Left ventricle myocardium inferior (tissue), 1 donor: ENCODE results near the gene TRAF3. TPM values are rescaled to one million over a fixed set of nuclear protein-coding genes. Genes with fewer than 3 reads are reported as not detected.

Source experiments
- DNase-seq: peaks from one replicate; pipeline ENCODE4 v3.0.0-alpha.2; 2020
- H3K27ac ChIP-seq: fragments of 200-600 bp; replicated peaks from 2 replicates; pipeline ENCODE4 v1.8.0; 2021
- H3K27me3 ChIP-seq: fragments of 200-600 bp; 2 replicates; pipeline ENCODE4 v1.8.0; 2021; ENCODE audit warnings: low read depth
- H3K36me3 ChIP-seq: fragments of 200-600 bp; 2 replicates; pipeline ENCODE4 v1.8.0; 2021
- H3K4me1 ChIP-seq: fragments of 200-600 bp; 2 replicates; pipeline ENCODE4 v1.8.0; 2021
- H3K4me3 ChIP-seq: fragments of 200-600 bp; 2 replicates; pipeline ENCODE4 v1.8.0; 2021; ENCODE audit warnings: mild to moderate bottlenecking, moderate library complexity
- H3K9me3 ChIP-seq: fragments of 200-600 bp; replicated peaks from 2 replicates; pipeline ENCODE4 v1.8.0; 2021
- intact Hi-C: fragments of 100-400 bp; cut with micrococcal nuclease; formaldehyde crosslinking; loops from one replicate; pipeline ENCODE4 v1.11.0; 2022
- total RNA-seq: library from RNA; stranded (reverse); fragmentation: NEBNext Ultra II Directional; extraction: Animal tissue kit (Norgen Biotek cat#: 25700); gene quantifications from one replicate; pipeline ENCODE4 v1.2.1, GENCODE V29; 2021
- TF ChIP-seq, protein P1 (sequence below): fragments of 200-600 bp; IDR thresholded peaks from 2 replicates; pipeline ENCODE4 v1.8.0; 2021; ENCODE audit warnings: antibody characterized with exemption, mild to moderate bottlenecking, borderline replicate concordance
- donor health status: DM: no; HTN: yes; CAD: no; lungs with severe emphysema.

TRAF3 gene
- total RNA-seq, 1 donor from 2014 or later = 11.3 TPM

DNA sequence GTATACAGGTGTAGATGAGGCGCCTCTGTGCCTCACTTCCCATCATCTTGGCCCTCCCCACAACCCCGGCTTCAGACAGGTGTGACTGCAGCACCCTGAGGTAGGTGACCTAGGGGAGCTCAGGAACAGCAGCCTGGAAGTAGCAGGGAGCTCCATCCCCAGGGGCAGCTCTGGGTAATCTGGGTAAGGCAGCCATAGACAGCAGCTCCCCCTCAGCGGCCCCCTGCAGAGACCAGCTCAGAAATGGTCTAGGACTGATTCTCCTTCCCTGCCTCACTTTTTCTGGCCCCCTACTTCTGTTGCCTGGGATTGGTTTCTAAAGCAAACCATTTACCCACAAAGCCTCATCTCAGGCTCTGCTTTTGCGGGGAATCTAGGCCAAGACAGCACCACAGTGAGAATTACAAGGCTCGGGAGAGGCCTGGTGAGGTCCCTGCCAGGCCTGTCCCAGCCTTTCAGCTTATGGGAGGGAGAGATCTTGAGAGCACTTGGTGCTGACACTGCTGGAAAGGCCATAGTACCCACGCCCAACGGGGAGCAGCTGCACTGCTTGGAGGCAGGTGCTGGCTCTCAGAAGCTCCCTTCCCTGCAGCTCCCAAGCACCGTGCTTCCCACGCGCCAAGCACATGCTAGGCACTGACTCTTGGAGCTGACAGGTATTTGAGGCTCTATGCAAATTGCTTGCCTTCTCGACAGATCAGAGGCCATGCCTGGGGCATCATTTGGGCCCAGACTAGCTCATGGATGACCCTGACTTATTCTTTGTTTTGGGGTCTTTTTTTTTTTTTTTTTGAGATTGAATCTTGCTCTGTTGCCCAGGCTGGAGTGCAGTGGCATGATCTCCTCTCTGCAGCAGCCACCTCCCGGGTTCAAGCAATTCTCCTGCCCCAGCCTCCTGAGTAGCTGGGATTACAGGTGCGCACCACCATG lies 45.1 kb upstream of the TRAF3 start:
- H3K4me1 ChIP-seq = no peaks in the 10 kb centered on the region
- intact Hi-C loops = no loop called here
- no peak for DNase-seq
- H3K9me3 ChIP-seq = no peaks in the 10 kb centered on the region
- H3K36me3 ChIP-seq = peaks cover 21% of the 10 kb centered on the region
- no peak overlapping the region for H3K27ac ChIP-seq
- no peaks in the 10 kb centered on the region for H3K27me3 ChIP-seq
- TF ChIP-seq, protein P1, sequence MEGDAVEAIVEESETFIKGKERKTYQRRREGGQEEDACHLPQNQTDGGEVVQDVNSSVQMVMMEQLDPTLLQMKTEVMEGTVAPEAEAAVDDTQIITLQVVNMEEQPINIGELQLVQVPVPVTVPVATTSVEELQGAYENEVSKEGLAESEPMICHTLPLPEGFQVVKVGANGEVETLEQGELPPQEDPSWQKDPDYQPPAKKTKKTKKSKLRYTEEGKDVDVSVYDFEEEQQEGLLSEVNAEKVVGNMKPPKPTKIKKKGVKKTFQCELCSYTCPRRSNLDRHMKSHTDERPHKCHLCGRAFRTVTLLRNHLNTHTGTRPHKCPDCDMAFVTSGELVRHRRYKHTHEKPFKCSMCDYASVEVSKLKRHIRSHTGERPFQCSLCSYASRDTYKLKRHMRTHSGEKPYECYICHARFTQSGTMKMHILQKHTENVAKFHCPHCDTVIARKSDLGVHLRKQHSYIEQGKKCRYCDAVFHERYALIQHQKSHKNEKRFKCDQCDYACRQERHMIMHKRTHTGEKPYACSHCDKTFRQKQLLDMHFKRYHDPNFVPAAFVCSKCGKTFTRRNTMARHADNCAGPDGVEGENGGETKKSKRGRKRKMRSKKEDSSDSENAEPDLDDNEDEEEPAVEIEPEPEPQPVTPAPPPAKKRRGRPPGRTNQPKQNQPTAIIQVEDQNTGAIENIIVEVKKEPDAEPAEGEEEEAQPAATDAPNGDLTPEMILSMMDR = no peak
- no peak overlapping the region for H3K4me3 ChIP-seq

DNA sequence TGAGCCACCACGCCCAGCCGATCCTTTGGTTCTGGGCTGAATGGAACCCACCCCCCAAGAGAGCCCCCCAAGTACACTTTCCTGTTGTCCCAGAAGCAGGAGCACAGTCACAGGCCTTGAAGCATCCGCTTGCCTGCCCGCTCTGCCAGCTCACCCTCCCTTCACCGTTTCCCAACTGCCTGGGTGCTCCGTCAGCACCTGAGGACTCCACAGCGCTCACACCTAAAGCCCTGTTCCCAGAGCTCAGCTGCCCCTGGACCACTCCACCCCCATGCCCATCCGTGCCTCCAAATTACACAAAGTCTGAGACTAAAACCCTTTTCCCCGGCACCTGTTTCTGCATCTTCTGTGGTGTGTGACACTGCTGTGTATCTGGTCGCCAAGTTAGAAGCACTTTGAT lies 44.3 kb upstream of the TRAF3 start:
- TF ChIP-seq, protein P1 = no peak
- H3K4me1 ChIP-seq = no peaks in the 10 kb centered on the region
- intact Hi-C loops = no loop called here
- no peaks in the 10 kb centered on the region for H3K9me3 ChIP-seq
- no peak overlapping the region for H3K4me3 ChIP-seq
- no peak for DNase-seq
- H3K27ac ChIP-seq = no peak overlapping the region
- no peaks in the 10 kb centered on the region for H3K27me3 ChIP-seq
- peaks cover 15% of the 10 kb centered on the region for H3K36me3 ChIP-seq

DNA sequence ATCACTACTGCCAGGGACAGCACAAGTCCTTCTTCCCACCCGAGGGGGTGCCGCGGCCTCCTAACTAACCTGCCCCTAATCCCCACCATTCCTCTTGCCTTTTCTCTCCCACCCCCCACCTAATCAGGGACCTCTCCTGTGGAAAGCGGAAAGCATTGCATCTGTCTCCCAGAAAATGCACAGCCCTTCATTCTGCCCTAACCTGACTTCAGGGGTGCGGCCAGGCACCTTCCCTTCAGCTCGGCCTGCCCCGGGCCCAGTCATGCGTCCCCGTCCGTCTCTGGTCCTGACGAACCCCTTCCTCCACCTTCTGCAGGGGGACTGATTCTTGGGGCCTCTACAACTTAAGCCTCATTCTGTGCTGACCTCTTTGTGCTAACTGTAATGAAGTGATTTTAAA lies 43.9 kb upstream of the TRAF3 start:
- H3K27ac ChIP-seq = no peak overlapping the region
- TF ChIP-seq, protein P1 = no peak
- no peak overlapping the region for H3K4me3 ChIP-seq
- H3K9me3 ChIP-seq = no peaks in the 10 kb centered on the region
- peaks cover 12% of the 10 kb centered on the region for H3K36me3 ChIP-seq
- no peak for DNase-seq
- H3K4me1 ChIP-seq = no peaks in the 10 kb centered on the region
- intact Hi-C loops = no loop called here
- no peaks in the 10 kb centered on the region for H3K27me3 ChIP-seq

DNA sequence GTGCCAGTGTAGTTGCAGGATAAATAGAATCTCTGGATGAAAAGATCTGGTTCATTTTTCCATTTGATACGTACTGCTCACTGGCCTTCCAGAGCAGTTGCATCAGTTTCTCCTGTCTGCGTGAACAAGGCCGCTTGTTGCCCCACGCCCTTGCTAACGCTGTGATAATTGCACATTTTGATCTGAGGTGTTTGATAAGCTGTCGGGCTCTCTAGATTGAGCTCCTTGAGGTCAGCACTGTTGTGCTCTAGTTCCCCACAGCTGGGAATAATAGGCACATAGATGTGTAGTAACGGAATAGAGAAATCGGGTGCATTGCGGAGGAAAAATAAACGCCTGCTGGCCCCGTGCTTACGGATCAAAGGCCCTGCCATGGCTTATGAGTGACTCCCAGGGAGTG lies 42.8 kb upstream of the TRAF3 start:
- Histone ChIP-seq H3K4me3 (no peak overlapping the region), H3K27ac (no peak overlapping the region), H3K4me1 (no peaks in the 10 kb centered on the region), H3K27me3 (no peaks in the 10 kb centered on the region), H3K36me3 (peaks cover 7% of the 10 kb centered on the region), H3K9me3 (no peaks in the 10 kb centered on the region)
- TF ChIP-seq, protein P1 = no peak
- DNase-seq = no peak
- intact Hi-C loops = no loop called here

DNA sequence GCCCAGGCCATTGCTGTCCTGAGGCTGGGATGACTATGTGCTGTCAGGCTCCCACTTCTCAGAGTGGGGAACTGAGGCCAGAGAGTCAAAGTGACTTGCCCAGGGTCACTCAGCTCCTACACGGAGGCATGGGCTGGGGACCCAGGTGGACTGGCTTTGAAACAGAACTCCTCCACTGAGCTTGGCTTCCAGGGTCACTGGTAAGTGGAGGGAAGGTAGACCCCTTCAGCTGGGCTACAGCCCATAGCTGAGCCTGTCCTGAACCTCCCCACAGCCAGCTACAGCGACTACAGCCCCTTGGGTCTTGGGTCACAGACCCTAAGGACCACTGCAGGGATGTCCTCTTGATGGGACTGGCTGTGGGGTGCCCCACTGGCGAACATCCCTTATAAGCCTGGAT lies 40.3 kb upstream of the TRAF3 start:
- H3K36me3 ChIP-seq = peaks cover 7% of the 10 kb centered on the region
- intact Hi-C loops = no loop called here
- TF ChIP-seq, protein P1 = no peak
- no peaks in the 10 kb centered on the region for H3K27me3 ChIP-seq
- H3K9me3 ChIP-seq = peaks cover 18% of the 10 kb centered on the region
- no peaks in the 10 kb centered on the region for H3K4me1 ChIP-seq
- no peak overlapping the region for H3K27ac ChIP-seq
- no peak overlapping the region for H3K4me3 ChIP-seq
- no peak for DNase-seq
